ENCODE measurements around the gene CALY. TPM values are rescaled to one million over a fixed set of nuclear protein-coding genes. Genes with fewer than 3 reads are reported as not detected.

CALY gene
- total and polyA plus RNA-seq, 11 donors: 1.7 TPM; not detected in 10

DNA sequence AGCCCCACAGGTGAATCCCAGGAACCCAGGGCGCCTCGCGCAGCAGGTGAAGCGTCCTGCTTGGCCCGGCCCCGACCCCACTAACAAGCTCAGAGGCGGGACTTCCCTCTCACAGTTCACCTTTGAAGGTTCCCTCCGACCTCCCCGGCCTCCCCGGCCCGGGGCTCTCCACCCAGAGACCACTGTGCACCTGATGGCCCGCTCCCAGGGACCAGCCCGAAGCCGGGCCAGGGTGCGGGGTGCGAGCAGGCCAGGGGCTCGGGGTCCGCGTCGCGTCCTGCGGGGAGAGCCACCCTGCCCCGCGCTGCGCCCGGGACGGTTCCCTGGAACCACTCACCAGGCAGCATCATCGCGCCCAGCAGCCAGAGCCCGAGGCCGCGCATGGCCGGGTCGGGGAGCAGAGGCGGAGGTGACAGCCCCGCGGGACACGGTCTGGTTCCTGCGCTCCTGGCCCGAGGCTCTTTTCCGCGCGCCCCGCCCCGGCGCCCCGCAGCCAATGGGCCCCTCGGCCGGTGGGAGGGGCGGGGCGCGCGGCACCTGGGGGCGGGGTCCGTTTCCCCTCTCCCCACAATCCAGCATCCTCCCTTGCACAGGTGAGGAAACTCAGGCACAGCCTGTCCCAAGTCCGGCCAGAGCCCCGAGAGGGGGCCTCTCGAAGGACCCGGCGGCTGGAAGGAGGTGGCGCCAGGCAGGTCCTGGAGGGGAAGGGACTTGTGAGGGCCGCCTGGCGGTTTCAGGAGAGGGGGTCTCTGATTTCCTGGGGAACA lies 60.1 kb downstream of the CALY start, which contains the start of gene ADAM8:
ADAM8 (minus strand) TSS at position 434 of the 767 bp plus-strand sequence; CDS start at position 383, 51 bp downstream.
- ATAC-seq (peak in 2 of 4 donors; percentile 8 to 42), DNase-seq (peak in 2 of 5 donors; percentile 52 to 82)
- intact Hi-C loops (cut with DNase I): no loop called here
- peaks cover 0 to 34% (median 19%) of the 10 kb centered on the region in 9 donors for H3K36me3 ChIP-seq
- H3K4me3 ChIP-seq: peak within 1 kb of the TSS in 9 of 12 donors; percentile 2 to 63 (median 28)
- TF ChIP-seq POLR2A (IDR thresholded peaks at IDR 0.05): no peak
- TF ChIP-seq, protein P1, sequence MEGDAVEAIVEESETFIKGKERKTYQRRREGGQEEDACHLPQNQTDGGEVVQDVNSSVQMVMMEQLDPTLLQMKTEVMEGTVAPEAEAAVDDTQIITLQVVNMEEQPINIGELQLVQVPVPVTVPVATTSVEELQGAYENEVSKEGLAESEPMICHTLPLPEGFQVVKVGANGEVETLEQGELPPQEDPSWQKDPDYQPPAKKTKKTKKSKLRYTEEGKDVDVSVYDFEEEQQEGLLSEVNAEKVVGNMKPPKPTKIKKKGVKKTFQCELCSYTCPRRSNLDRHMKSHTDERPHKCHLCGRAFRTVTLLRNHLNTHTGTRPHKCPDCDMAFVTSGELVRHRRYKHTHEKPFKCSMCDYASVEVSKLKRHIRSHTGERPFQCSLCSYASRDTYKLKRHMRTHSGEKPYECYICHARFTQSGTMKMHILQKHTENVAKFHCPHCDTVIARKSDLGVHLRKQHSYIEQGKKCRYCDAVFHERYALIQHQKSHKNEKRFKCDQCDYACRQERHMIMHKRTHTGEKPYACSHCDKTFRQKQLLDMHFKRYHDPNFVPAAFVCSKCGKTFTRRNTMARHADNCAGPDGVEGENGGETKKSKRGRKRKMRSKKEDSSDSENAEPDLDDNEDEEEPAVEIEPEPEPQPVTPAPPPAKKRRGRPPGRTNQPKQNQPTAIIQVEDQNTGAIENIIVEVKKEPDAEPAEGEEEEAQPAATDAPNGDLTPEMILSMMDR (IDR thresholded peaks at IDR 0.05): no peak
- H3K4me1 ChIP-seq: peaks cover 0 to 62% (median 8%) of the 10 kb centered on the region in 12 donors
- peaks cover 0 to 31% (median 20%) of the 10 kb centered on the region in 9 donors for H3K27me3 ChIP-seq
- WGBS, 4 donors: 3 to 14% (median 9%) methylated on average over 22 to 63 of the region's 63 CpGs
- peak within 1 kb of the TSS in 1 of 12 donors; percentile 81 for H3K27ac ChIP-seq
- no peaks in the 10 kb centered on the region for H3K9me3 ChIP-seq

DNA sequence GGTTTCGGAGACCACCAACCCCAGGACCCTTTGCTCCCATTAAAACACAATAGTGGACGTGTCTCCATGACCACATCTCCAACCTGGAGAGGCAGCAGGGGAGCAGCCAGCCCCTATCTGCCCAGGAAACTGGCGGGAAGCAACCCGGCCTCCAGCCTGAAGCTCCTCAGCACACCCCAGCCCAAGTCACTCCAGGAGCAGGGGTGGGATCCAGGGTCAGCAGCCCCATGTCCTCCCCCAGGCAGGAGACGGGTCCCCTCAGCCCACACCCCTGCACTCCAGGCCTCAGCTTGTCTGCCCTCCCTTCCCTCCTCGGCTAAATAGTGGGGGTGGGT lies 60.6 kb downstream of the CALY start:
- TF ChIP-seq, protein P1 (IDR thresholded peaks at IDR 0.05): no peak
- TF ChIP-seq POLR2A (IDR thresholded peaks at IDR 0.05): no peak
- ATAC-seq (no peak), DNase-seq (no peak)
- 33 to 55% (median 41%) methylated on average over 6 of the region's 6 CpGs for WGBS, 4 donors
- Histone ChIP-seq H3K36me3 (peaks cover 0 to 29% (median 14%) of the 10 kb centered on the region in 9 donors), H3K4me3 (peak overlapping the region in 6 of 12 donors; percentile 2 to 63 (median 34)), H3K27me3 (peaks cover 0 to 31% (median 20%) of the 10 kb centered on the region in 9 donors), H3K4me1 (peaks cover 0 to 62% (median 8%) of the 10 kb centered on the region in 12 donors), H3K27ac (peak overlapping the region in 1 of 12 donors; percentile 79), H3K9me3 (no peaks in the 10 kb centered on the region)
- intact Hi-C loops (cut with DNase I): no loop called here

DNA sequence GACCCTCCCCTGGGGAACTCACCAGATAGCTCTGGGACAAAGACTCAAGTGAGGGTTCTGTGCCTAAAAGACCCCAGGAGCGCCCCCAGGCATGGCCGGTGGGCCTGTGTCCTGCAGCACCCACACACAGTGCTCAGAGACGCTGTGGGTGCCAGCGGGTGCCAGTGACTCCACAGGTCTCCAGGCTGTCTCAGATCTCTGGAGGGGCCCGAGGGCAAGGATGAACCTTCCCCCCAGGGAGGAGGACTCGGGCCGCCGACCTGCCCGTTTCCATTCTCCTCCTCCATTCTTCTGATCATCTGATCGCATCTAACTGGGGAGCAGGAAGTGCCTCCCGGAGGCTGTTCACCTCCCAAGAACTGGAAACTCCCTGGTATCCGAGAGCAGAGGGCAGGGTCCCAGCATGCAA lies 61.0 kb downstream of the CALY start:
- Histone ChIP-seq H3K4me1 (peaks cover 0 to 62% (median 8%) of the 10 kb centered on the region in 12 donors), H3K4me3 (peak overlapping the region in 5 of 12 donors; percentile 2 to 63 (median 38))
- intact Hi-C loops (cut with DNase I): no loop called here

More for the DNA sequence above, 61.0 kb downstream of the CALY start:
- H3K9me3 ChIP-seq: no peaks in the 10 kb centered on the region
- no peak for DNase-seq
- peaks cover 0 to 31% (median 20%) of the 10 kb centered on the region in 9 donors for H3K27me3 ChIP-seq
- ATAC-seq: no peak
- 38 to 49% (median 43%) methylated on average over 11 to 12 of the region's 12 CpGs for WGBS, 4 donors
- H3K36me3 ChIP-seq: peaks cover 0 to 28% (median 13%) of the 10 kb centered on the region in 9 donors
- TF ChIP-seq POLR2A (IDR thresholded peaks at IDR 0.05): no peak
- TF ChIP-seq, protein P1 (IDR thresholded peaks at IDR 0.05): no peak
- H3K27ac ChIP-seq: peak overlapping the region in 1 of 12 donors; percentile 79

Data from heart left ventricle (tissue), 16 donors.